Common myeloid progenitor, CD34-positive (primary cell): Measurements from ENCODE around the gene KSR2.

Source experiments
- CTCF ChIA-PET: fragments of 350-600 bp; sonication (Branson Sonifier 250); formaldehyde crosslinking; loops from one replicate; lab custom pipeline; 2021; ENCODE audit warnings: antibody characterized with exemption; lab: Charles Lee
- POLR2A ChIA-PET: fragments of 350-600 bp; sonication (Branson Sonifier 250); formaldehyde crosslinking; loops from one replicate; lab custom pipeline; 2021; ENCODE audit warnings: antibody characterized with exemption; lab: Charles Lee
- DNase-seq, 3 donors: peaks; one replicate each; pipeline versions ENCODE4 v3.0.0 to v3.0.0-alpha.2; 2013
- H3K27ac ChIP-seq, 2 experiments: 1 replicate in 1 of 2; 2 replicates in 1 of 2; pipeline ENCODE4 v1.7.0; 2013; ENCODE audit warnings: inconsistent platforms in 2 of 2, low read length in 2 of 2, mild to moderate bottlenecking in 2 of 2, low read depth in 1 of 2, moderate library complexity in 1 of 2; ENCODE audit not compliant: severe bottlenecking in 2 of 2, insufficient read depth in 1 of 2, poor library complexity in 1 of 2
- H3K27me3 ChIP-seq, 5 experiments: replicated peaks in 2 of 5; 1 replicate in 3 of 5; 2 replicates in 2 of 5; pipeline versions ENCODE4 v1.6.1 to v1.7.0; 2013; ENCODE audit warnings: low read length in 4 of 5, mild to moderate bottlenecking in 2 of 5, moderate library complexity in 2 of 5, inconsistent platforms in 1 of 5; ENCODE audit not compliant: insufficient read depth in 5 of 5, control insufficient read depth in 4 of 5
- H3K36me3 ChIP-seq, 4 experiments: 1 replicate in 2 of 4; 2 replicates in 2 of 4; pipeline versions ENCODE4 v1.6.1 to v1.7.0; 2013; ENCODE audit warnings: low read length in 3 of 4, control low read depth in 1 of 4, mild to moderate bottlenecking in 1 of 4; ENCODE audit not compliant: control insufficient read depth in 4 of 4, insufficient read depth in 4 of 4
- H3K4me1 ChIP-seq, 4 experiments: 1 replicate in 3 of 4; 2 replicates in 1 of 4; pipeline versions ENCODE4 v1.6.1 to v1.7.1; 2013; ENCODE audit warnings: low read length in 3 of 4, mild to moderate bottlenecking in 3 of 4, control low read depth in 1 of 4, inconsistent platforms in 1 of 4, moderate library complexity in 1 of 4; ENCODE audit not compliant: control insufficient read depth in 4 of 4, insufficient read depth in 4 of 4; ENCODE audit errors: control extremely low read depth in 1 of 4
- H3K4me3 ChIP-seq, 7 experiments: 1 replicate in 4 of 7; 2 replicates in 3 of 7; pipeline versions ENCODE4 v1.5.1 to v1.7.0; 2013; ENCODE audit warnings: mild to moderate bottlenecking in 7 of 7, low read length in 6 of 7, moderate library complexity in 6 of 7, inconsistent platforms in 2 of 7, low read depth in 2 of 7, control low read depth in 1 of 7; ENCODE audit not compliant: insufficient read depth in 4 of 7, control insufficient read depth in 1 of 7; ENCODE audit errors: extremely low read depth in 1 of 7
- H3K9me3 ChIP-seq, 5 experiments: 1 replicate in 4 of 5; 2 replicates in 1 of 5; pipeline versions ENCODE4 v1.6.1 to v1.7.1; 2013; ENCODE audit warnings: low read length in 4 of 5, mild to moderate bottlenecking in 2 of 5, inconsistent platforms in 1 of 5, low read depth in 1 of 5, moderate library complexity in 1 of 5; ENCODE audit not compliant: control insufficient read depth in 4 of 5, insufficient read depth in 2 of 5; ENCODE audit errors: control extremely low read depth in 1 of 5
- WGBS: methylation state at CpG from one replicate; pipeline ENCODE4 v1.1.5; 2013; ENCODE audit not compliant: insufficient coverage; 5-methylcytosine and 5-hydroxymethylcytosine counted together

KSR2 gene

DNA sequence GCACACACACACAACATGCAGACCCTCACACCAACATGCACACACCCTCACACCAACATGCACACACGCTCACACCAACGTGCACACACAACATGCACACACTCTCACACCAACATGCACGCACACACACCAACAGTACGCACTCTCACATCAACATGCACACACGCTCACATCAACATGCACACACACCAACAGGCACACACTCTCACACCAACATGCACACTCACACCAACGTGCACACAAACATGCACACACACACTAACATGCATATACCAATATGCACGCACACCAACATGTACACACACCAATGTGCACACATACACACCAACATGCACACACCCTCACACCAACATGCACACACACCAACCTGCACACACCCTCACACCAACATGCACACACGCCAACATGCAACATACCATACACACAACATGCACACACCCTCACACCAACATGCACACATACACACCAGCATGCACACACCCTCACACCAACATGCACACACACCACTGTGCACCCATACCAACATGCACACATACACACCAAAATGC, 175.8 kb downstream of the KSR2 start:
- Histone ChIP-seq H3K4me1 (no peaks in the 10 kb centered on the region), H3K36me3 (no peaks in the 10 kb centered on the region), H3K4me3 (no peak overlapping the region), H3K27me3 (peaks cover 0 to 8% (median 0%) of the 10 kb centered on the region in 5 experiments), H3K9me3 (peaks cover 0 to 17% (median 4%) of the 10 kb centered on the region in 5 experiments), H3K27ac (no peak overlapping the region)
- CTCF ChIA-PET: no interaction called here
- WGBS: 80% methylated on average over 1 of the region's 8 CpGs
- POLR2A ChIA-PET: no interaction called here
- DNase-seq: no peak

DNA sequence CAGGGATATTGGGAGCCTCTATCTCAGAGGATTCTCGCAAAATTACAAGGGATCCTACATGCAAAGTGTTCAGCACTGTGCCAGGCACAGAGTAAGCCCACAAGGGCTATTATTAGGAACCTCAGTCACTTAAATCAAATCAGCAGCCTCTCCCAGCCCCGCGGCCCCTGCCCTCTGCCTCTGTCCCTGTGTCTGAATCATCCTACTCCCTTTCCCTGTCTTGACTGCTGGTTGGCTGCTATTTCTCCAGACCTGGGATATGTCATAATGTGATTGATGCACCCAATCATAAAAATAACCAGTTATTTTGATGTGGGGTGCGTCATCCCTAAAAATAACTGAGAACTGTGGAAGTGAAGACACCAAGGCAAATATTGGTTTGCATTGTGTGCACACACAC, 176.3 kb downstream of the KSR2 start:
- H3K36me3 ChIP-seq: no peaks in the 10 kb centered on the region
- ChIA-PET CTCF (no interaction called here), POLR2A (no interaction called here)
- no peak overlapping the region for H3K4me3 ChIP-seq
- H3K9me3 ChIP-seq: peaks cover 0 to 17% (median 4%) of the 10 kb centered on the region in 5 experiments
- H3K27ac ChIP-seq: no peak overlapping the region
- H3K27me3 ChIP-seq: peaks cover 0 to 8% (median 0%) of the 10 kb centered on the region in 5 experiments
- no peaks in the 10 kb centered on the region for H3K4me1 ChIP-seq
- 83% methylated on average over 1 of the region's 4 CpGs for WGBS
- DNase-seq: no peak

DNA sequence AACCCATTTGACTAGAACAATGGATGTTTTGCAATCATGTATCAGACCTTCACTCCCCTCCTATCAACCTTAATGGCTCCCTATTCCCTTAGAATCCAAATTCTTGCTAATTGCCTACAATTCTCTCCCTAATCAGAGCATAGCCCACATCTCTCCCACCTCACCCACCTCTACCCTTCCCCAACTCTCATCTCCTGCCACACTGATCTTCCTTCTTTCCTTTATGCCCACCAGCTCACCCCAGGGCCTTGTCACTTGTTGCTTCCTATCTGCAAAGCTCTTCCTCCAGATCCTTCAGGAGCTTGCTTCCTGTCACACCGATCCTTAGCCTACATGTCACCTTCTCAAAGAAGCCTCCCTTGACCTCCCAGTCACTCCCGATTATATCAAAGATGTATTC, 177.8 kb downstream of the KSR2 start:
- Histone ChIP-seq H3K27ac (no peak overlapping the region), H3K4me3 (no peak overlapping the region), H3K27me3 (peaks cover 0 to 8% (median 0%) of the 10 kb centered on the region in 5 experiments), H3K4me1 (no peaks in the 10 kb centered on the region), H3K9me3 (peaks cover 0 to 17% (median 4%) of the 10 kb centered on the region in 5 experiments), H3K36me3 (no peaks in the 10 kb centered on the region)
- DNase-seq: no peak
- POLR2A ChIA-PET: no interaction called here
- WGBS: 84% methylated on average over 2 of the region's 2 CpGs
- CTCF ChIA-PET: no interaction called here

DNA sequence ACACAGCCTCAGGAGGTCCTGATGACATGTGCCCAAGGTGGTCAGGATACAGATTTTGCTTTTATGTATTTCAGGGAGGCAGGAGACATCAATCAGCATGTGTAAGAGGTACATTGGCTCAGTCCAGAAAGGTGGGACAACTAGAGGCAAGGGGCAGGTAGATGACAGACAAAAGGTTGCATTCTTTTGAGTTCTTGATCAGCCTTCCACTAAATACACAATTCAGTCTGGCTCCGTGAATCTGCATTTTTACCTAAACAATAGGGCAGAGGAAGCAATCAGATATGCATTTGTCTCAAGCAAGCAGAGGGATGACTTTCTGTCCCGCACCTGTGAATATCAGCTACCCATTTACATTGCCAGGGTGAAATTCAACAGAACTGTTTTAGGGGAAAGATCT, 178.6 kb downstream of the KSR2 start:
- CTCF ChIA-PET: no interaction called here
- WGBS: 61% methylated on average over 2 of the region's 2 CpGs
- H3K9me3 ChIP-seq: peaks cover 0 to 17% (median 4%) of the 10 kb centered on the region in 5 experiments

DNA sequence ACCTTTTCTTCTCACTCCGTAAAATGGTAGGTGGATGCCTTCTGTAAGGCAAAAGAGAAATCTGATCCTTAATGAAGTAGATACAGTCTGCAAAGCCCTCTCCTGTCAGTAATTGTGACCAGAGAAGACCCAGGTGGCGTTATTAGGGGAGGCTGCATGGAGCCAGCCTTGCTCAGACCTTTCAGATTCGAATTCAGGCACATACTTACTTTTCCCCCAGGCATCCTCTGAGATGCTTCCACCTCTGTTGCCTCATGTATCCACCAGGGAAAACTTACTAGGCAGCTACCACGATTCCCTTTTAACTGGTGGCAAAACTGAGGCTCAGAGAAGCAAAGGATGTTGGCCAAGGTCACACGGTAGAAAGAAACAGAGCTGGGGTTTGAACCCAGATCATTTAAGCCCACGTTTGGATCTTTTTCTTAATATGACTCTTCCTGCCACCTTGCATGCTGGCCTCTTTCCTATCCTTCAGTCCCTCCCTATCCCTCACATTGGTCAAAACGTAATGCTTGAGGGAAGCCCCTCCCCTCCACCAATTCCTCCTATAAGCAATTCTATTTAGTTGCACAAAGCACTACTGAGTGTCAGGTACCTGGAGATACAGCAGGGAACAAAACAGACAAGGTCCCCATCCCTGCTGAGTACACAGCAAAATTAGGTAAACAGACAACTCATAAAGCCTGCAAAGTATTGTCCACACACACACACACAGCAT, 179.4 kb downstream of the KSR2 start:
- Histone ChIP-seq H3K4me1 (no peaks in the 10 kb centered on the region), H3K27ac (no peak overlapping the region), H3K4me3 (no peak overlapping the region), H3K9me3 (peaks cover 0 to 16% (median 4%) of the 10 kb centered on the region in 5 experiments), H3K27me3 (peaks cover 0 to 8% (median 0%) of the 10 kb centered on the region in 5 experiments), H3K36me3 (no peaks in the 10 kb centered on the region)
- CTCF ChIA-PET: no interaction called here
- WGBS: 70% methylated on average over 5 of the region's 7 CpGs
- DNase-seq: no peak
- POLR2A ChIA-PET: no interaction called here

More for the DNA sequence above, 178.6 kb downstream of the KSR2 start:
- POLR2A ChIA-PET: no interaction called here
- no peaks in the 10 kb centered on the region for H3K36me3 ChIP-seq
- DNase-seq: no peak
- H3K27me3 ChIP-seq: peaks cover 0 to 8% (median 0%) of the 10 kb centered on the region in 5 experiments
- H3K4me1 ChIP-seq: no peaks in the 10 kb centered on the region
- no peak overlapping the region for H3K27ac ChIP-seq
- no peak overlapping the region for H3K4me3 ChIP-seq

DNA sequence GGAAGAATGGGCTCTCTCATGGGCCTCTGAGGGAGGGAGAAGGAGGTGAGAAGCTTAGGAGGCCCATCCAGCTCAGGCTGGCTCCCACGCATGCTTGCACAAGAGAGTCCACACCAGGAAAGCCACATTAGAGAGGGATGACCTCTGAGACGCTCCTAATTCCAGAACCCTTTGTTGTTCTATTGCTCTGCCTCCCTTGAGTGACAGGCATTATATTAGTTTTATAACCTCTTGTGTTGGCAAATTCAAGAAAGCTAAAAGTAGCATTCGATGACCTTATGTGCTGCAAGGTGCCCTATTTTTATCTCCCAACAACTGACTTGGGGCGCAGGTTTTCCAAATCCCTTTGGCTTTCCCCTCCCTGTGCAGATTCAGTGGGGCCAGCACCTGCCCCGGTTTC, 190.1 kb downstream of the KSR2 start:
- no peak overlapping the region for H3K4me3 ChIP-seq
- H3K36me3 ChIP-seq: no peaks in the 10 kb centered on the region
- CTCF ChIA-PET: no interaction called here
- no peaks in the 10 kb centered on the region for H3K4me1 ChIP-seq
- POLR2A ChIA-PET: no interaction called here
- no peaks in the 10 kb centered on the region for H3K27me3 ChIP-seq
- no peak overlapping the region for H3K27ac ChIP-seq
- peaks cover 0 to 2% (median 0%) of the 10 kb centered on the region in 5 experiments for H3K9me3 ChIP-seq
- DNase-seq: no peak
- WGBS: 100% methylated on average over 3 of the region's 5 CpGs

DNA sequence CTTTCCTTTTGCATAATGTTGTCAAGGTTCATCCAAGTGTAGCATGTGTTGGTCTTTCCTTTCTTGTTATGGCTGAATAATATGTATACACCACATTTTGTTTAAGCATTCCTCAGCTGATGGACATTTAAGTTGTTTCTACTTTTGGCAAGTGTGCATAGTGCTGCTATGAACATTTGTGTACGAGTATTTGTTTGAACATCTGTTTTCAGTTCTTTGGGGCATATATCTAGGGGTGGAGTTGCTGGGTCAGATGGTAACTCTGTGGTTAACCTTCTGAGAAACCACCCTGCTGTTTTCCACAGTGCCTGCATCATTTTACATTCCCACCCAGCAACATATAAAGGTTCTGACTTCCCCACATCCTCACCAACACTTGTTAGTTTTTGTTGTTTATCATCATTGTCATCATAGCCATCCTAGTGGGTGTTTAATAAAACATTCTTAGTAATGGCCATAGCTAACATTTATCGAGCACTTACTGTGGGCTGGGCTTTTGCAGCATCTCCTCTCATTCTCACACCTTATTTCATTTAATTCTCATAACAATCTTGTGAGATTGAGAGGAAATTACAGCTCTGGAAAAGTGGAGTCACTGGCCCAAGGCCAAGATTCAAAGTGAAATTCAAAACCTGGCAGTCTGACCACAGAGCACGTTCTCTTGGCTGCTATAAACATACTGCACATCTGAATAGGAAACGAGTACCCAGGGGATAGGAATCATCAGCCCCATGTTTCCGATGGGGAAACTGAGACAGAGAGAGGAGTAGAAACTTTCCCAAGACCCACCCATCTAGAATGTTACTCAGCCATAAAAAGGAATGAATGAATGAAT, 193.6 kb downstream of the KSR2 start:
- Histone ChIP-seq H3K27ac (no peak overlapping the region), H3K4me3 (no peak overlapping the region), H3K27me3 (no peaks in the 10 kb centered on the region), H3K9me3 (peaks cover 0 to 2% (median 0%) of the 10 kb centered on the region in 5 experiments), H3K36me3 (no peaks in the 10 kb centered on the region), H3K4me1 (no peaks in the 10 kb centered on the region)
- DNase-seq: no peak
- ChIA-PET POLR2A (no interaction called here), CTCF (no interaction called here)
- 90% methylated on average over 2 of the region's 5 CpGs for WGBS
